Measurements from ENCODE around the gene LDB3.

DNA sequence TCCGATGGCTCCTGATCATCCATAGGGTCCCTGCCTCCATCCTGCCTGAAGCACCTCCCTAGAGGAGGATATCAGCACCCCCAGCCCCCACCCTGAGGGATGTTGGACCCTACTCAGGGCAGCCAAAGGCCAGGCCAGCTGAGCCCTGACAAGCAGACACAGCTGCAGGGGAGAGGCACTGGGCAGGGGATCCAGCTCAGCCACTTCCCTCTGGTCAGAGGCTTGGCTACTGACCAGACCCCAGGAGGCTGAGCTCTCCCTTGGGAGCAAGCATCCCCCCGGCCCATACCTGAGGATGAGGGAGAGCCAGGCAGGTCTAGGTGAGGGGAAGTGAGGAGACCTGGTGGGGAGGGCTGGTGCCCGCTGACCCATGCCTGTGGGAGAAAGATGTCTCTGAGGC, 6.6 kb downstream of the LDB3 start:
- TF ChIP-seq, protein P1, sequence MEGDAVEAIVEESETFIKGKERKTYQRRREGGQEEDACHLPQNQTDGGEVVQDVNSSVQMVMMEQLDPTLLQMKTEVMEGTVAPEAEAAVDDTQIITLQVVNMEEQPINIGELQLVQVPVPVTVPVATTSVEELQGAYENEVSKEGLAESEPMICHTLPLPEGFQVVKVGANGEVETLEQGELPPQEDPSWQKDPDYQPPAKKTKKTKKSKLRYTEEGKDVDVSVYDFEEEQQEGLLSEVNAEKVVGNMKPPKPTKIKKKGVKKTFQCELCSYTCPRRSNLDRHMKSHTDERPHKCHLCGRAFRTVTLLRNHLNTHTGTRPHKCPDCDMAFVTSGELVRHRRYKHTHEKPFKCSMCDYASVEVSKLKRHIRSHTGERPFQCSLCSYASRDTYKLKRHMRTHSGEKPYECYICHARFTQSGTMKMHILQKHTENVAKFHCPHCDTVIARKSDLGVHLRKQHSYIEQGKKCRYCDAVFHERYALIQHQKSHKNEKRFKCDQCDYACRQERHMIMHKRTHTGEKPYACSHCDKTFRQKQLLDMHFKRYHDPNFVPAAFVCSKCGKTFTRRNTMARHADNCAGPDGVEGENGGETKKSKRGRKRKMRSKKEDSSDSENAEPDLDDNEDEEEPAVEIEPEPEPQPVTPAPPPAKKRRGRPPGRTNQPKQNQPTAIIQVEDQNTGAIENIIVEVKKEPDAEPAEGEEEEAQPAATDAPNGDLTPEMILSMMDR (conservative IDR thresholded peaks at IDR 0.05; ENCODE audit: low read depth, low read length) = no peak
- TF ChIP-seq RAD21 (IDR thresholded peaks at IDR 0.05; ENCODE audit: low read length) (no peak), MAFK (IDR thresholded peaks at IDR 0.05; ENCODE audit: low read depth, low read length) (no peak), BHLHE40 (IDR thresholded peaks at IDR 0.05; ENCODE audit: low read depth, low read length) (no peak), POLR2A (IDR thresholded peaks at IDR 0.05; ENCODE audit: low read depth, low read length) (no peak), NFE2L2 (IDR thresholded peaks at IDR 0.05; ENCODE audit: low read depth, low read length) (no peak), CHD1 (IDR thresholded peaks at IDR 0.05; ENCODE audit: low read depth, low read length) (no peak), MAZ (IDR thresholded peaks at IDR 0.05; ENCODE audit: borderline replicate concordance, low read depth, low read length) (no peak), RCOR1 (IDR thresholded peaks at IDR 0.05; ENCODE audit: insufficient replicate concordance, low read length) (no peak), SMC3 (IDR thresholded peaks at IDR 0.05; ENCODE audit: low read depth, low read length) (no peak)
- TF ChIP-seq, protein P2, sequence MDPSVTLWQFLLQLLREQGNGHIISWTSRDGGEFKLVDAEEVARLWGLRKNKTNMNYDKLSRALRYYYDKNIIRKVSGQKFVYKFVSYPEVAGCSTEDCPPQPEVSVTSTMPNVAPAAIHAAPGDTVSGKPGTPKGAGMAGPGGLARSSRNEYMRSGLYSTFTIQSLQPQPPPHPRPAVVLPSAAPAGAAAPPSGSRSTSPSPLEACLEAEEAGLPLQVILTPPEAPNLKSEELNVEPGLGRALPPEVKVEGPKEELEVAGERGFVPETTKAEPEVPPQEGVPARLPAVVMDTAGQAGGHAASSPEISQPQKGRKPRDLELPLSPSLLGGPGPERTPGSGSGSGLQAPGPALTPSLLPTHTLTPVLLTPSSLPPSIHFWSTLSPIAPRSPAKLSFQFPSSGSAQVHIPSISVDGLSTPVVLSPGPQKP (IDR thresholded peaks at IDR 0.05; ENCODE audit: borderline replicate concordance, low read depth, low read length) = no peak
- TF ChIP-seq, protein P3, sequence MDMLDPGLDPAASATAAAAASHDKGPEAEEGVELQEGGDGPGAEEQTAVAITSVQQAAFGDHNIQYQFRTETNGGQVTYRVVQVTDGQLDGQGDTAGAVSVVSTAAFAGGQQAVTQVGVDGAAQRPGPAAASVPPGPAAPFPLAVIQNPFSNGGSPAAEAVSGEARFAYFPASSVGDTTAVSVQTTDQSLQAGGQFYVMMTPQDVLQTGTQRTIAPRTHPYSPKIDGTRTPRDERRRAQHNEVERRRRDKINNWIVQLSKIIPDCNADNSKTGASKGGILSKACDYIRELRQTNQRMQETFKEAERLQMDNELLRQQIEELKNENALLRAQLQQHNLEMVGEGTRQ (IDR thresholded peaks at IDR 0.05; ENCODE audit: low read depth, low read length) = no peak

Measured in IMR-90 (cell line).